Fibroblast of skin of left quadriceps (primary cell): ENCODE data around the gene CYP17A1.
"Not testable (repeated sequence)": the region's sequence is repeated elsewhere in the genome, so short reads cannot be mapped to it uniquely, and the experiment has no call there.

Source experiments
- DNase-seq, 2 experiments: peaks; one replicate each; pipeline ENCODE4 v3.0.0-alpha.2; 2013; ENCODE audit warnings: low read depth in 2 of 2

The CYP17A1 gene

GRCh38 chr10:102835007-102835482 is 2.2 kb downstream of the CYP17A1 start:
- DNase-seq = peak; percentile 37 to 50

- DNase-seq = no peak
These were observed 3.1 kb downstream of the CYP17A1 start for GRCh38 chr10:102834143-102834542.

GRCh38 chr10:102832987-102833386 is 4.2 kb downstream of the CYP17A1 start:
- DNase-seq = no peak

GRCh38 chr10:102832248-102832647 is 5.0 kb downstream of the CYP17A1 start:
- DNase-seq = no peak

- no peak for DNase-seq
These were observed 5.7 kb downstream of the CYP17A1 start for GRCh38 chr10:102831322-102832071.

GRCh38 chr10:102827597-102827975 is 9.6 kb downstream of the CYP17A1 start:
- no peak for DNase-seq

DNA sequence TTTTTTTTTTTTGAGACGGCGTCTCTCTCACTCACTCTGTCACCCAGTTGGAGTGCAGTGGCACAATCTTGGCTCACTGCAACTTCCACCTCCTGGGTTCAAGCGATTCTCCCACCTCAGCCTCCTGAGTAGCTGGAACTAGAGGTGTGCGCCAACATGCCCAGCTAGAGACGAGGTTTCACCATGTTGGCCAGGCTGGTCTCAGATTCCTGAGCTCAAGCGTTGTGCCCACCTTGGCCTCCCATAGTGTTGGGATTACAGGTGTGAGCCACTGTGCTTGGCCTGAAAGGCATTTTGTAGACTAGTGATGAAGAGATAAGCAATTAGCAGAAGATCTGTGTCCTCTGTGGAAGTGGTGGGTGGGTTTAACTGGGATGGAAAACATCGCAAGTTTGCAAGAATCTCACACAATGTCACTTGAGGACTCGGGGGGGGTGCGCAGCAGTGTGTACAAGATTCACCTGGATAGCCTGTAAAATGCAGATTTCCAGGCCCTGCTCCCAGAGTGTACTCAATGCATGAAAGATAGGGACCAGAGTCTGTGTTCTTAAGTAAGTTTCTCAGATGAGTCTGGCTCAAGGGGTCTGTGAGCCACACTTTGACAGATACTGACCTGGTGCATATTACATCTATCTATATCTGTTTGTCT is 10.9 kb downstream of the CYP17A1 start:
- no peak for DNase-seq

- DNase-seq = no peak
These were observed 12.5 kb downstream of the CYP17A1 start for GRCh38 chr10:102824664-102825063.

GRCh38 chr10:102822222-102822621 is 15.0 kb downstream of the CYP17A1 start:
- no peak for DNase-seq

DNA sequence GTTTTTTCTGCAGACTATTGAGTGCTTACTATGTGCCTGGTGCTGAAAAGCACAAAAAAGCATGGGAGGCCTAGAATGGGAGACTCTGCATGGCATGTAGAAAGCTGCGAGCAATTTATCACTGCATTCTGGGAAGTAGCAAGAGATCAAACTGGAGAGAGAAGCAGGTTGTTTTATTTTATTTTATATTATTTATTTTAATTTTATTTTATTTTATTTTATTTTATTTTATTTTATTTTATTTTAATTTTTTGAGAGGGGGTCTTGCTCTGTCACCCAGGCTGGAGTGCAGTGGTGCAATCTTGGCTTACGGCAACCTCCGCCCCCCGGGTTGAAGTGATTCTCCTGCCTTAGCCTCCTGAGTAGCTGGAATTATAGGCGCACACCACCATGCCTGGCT is 17.2 kb downstream of the CYP17A1 start:
- DNase-seq = not testable (repeated sequence)

GRCh38 chr10:102819054-102819453 is 18.2 kb downstream of the CYP17A1 start:
- DNase-seq = no peak

GRCh38 chr10:102817175-102817574 is 20.0 kb downstream of the CYP17A1 start:
- DNase-seq = no peak

GRCh38 chr10:102815790-102816549 is 21.2 kb downstream of the CYP17A1 start:
- DNase-seq = peak in 1 of 2 experiments; percentile 13

DNA sequence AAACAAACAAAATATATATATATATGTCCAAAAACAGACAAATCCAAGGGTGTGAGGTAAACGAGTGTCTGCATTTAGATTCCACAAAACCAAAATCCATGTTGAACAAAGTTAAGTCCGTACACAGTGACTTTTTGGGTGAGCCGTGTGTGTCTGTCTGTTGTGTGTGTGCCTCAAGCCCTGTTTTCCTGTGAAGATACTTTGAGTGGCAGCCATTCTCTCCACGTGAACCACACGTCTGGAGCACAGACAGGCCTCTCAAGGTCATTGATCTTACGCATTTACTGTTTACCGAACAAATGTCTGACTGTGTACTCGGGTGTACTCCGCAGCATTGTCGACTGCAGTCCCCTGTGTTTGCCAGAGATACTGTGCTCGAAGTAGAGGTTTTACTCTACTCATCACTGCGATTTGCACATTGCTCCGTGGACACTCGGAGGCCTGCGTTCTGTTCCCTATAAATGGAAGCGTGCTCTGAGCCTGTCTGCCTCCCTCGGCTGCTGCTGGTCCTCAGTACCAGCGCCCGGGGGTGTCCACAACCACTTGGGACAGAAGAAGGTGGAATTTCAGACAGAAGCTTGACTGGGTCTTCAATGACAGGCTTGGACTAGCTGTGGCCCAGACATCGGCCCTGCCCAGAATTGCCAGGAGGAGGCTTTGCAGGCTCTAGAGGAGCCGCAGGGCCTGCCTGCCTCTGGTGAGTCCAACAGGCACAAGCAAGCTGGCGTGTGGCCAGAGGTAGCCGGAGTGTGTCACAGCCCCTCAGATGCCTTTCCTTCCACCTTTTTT is 22.1 kb downstream of the CYP17A1 start:
- DNase-seq = no peak

- no peak for DNase-seq
These were observed 22.8 kb downstream of the CYP17A1 start for GRCh38 chr10:102814453-102814871.

DNA sequence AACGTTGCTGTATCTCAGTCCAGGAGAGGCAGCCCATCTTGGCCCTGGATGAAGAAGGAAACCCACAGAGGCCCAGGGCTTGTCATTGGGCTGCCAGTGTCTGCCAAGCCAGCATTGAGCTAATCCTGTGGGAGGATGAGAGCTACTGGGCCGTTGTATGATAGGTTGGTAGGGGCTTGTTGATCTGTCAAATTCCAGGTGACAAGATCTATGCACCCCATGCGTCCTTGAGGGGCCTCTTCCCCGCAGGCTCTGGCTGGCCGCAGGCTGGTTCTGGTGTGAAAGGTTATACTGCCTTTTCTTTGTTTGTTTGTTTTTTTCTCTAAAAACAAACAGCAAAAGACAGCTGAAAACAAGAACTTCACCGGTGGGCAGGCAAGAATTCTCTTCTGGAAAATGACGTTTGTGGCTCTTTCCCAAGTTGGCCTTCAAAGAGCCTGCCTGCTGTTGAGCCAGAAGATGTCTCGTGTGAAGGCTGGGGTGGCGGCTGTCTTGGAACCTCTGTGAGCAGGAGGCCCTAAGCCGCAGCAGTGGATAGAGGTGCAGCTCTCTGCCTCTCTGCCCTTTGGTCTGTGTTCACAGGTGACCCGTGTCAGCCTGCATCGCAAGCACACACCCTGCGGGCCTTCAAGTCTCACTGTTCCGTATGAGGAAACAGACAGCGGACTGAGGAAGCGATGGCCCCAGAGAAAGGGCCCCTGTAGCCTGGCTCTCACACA is 23.3 kb downstream of the CYP17A1 start:
- DNase-seq = no peak

DNA sequence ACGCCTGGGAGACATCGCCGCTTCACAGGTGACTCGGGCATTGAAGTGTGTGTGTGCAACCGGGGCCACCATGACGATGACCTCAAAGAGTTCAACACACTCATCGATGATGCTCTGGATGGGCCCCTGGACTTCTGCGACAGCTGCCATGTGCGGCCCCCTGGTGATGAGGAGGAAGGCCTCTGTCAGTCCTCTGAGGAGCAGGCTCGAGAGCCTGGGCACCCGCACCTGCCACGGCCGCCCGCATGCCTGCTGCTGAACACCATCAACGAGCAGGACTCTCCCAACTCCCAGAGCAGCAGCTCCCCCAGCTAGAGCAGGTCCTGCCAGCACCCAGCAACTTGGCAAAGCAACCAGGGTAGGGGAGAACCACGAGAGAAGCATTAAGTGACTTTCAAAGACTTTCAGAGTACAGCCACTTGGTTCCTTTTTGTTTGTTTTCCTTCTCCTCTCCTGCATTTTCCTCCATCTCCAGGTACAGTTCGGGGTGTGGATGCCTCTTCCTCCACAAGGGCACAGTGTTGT is 24.1 kb downstream of the CYP17A1 start:
- no peak for DNase-seq

GRCh38 chr10:102812231-102812876 is 24.9 kb downstream of the CYP17A1 start:
- DNase-seq = no peak

DNA sequence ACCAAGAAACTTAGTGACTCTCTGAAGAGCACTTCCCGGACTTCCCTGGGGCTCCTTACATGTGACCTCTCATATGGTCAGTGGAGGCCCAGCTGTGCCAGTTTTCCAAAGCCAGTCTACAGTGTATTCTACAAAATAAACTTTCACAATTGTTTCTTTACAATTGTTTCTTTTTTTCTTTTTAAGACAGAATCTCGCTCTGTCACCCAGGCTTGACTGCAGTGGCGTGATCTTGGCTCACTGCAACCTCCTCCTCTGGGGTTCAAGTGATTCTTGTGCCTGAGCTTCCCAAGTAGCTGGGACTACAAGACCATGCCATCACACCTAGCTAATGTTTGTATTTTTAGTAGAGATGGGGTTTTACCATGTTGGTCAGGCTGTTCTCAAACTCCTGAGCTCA is 25.9 kb downstream of the CYP17A1 start:
- DNase-seq = no peak

- no peak for DNase-seq
These were observed 28.8 kb downstream of the CYP17A1 start for GRCh38 chr10:102808380-102808779.
